K562 (cell line): Measurements from ENCODE around the gene LAMTOR4. TPM values are rescaled to one million over a fixed set of nuclear protein-coding genes. Genes with fewer than 3 reads are reported as not detected.

Source experiments
- DACH1 ChIP-seq: fragments of 450-650 bp; IDR thresholded peaks from 2 replicates; pipeline ENCODE4 v1.6.1; 2018; ENCODE audit not compliant: partially characterized antibody
- RAD51 ChIP-seq: fragments of 450-650 bp; IDR thresholded peaks from 2 replicates; pipeline ENCODE4 v1.7.1; 2016; ENCODE audit warnings: low read depth, mild to moderate bottlenecking, borderline replicate concordance
- TAL1 ChIP-seq: fragments of 450-650 bp; IDR thresholded peaks from 2 replicates; pipeline ENCODE4 v1.6.1; 2016; ENCODE audit warnings: mild to moderate bottlenecking
- TFAM ChIP-seq: fragments of 250-450 bp; sonication (Bioruptor Pico); conservative IDR thresholded peaks from 2 replicates; pipeline ENCODE4 v1.5.0; 2021; ENCODE audit warnings: mild to moderate bottlenecking, moderate library complexity
- TGIF2 ChIP-seq: sonication (generic); formaldehyde crosslinking; IDR thresholded peaks from 2 replicates; pipeline ENCODE4 v1.8.1; 2022; ENCODE audit warnings: mild to moderate bottlenecking, missing genetic modification reagents, moderate library complexity
- U2AF2 ChIP-seq: fragments of 200-400 bp; formaldehyde crosslinking; optimal IDR thresholded peaks from 2 replicates; pipeline ENCODE3; 2017; ENCODE audit warnings: low read depth, mild to moderate bottlenecking, low read length
- ZC3H11A ChIP-seq: IDR thresholded peaks from 2 replicates; pipeline ENCODE4 v1.6.1; 2012; ENCODE audit warnings: low read depth, low read length, improper control_type of control experiment
- ZNF174 ChIP-seq: fragments of 250-450 bp; sonication (Bioruptor Pico); IDR thresholded peaks from 2 replicates; pipeline ENCODE4 v1.4.0; 2020; ENCODE audit warnings: mild to moderate bottlenecking
- ZSCAN29 ChIP-seq: fragments of 450-650 bp; IDR thresholded peaks from 2 replicates; pipeline ENCODE4 v1.6.1; 2017
- polyA plus RNA-seq, 8 experiments: library from polyadenylated mRNA; depleted of rRNA in 4 of 8; stranded (reverse) in 5 of 8; unstranded in 3 of 8; fragments of >200 nt; fragmentation: Nextera tagmentation in 2 of 8; fragmentation: Illumina TruSeq in 1 of 8; extraction: Ambion mirVana in 2 of 8; extraction: Trizol in 1 of 8; gene quantifications; 2 replicates each; pipeline versions ENCODE4 v1.2.1 to v1.2.3, GENCODE V29; 2011 to 2014; ENCODE audit warnings: inconsistent platforms in 1 of 8, missing spikeins in 1 of 8
- total RNA-seq, 7 experiments: library from RNA; depleted of rRNA in 6 of 7; stranded (reverse); fragments of >200 nt in 6 of 7; fragmentation: Illumina TruSeq in 2 of 7; extraction: Trizol in 2 of 7; gene quantifications; 2 replicates each; pipeline versions ENCODE4 v1.2.1 to v1.2.3, GENCODE V29; 2011 to 2021; ENCODE audit warnings: low replicate concordance in 1 of 7
- TF ChIP-seq, protein P1 (sequence below): fragments of 200-600 bp; sonication (generic); IDR thresholded peaks from one replicate; pipeline ENCODE4 v1.6.1; 2012; ENCODE audit warnings: mild to moderate bottlenecking, low read depth, low read length, inconsistent platforms
- TF ChIP-seq, protein P2 (sequence below), 2 experiments: fragments of 200-800 bp in 1 of 2; sonication (Bioruptor generic) in 1 of 2; sonication (generic) in 1 of 2; formaldehyde crosslinking in 1 of 2; IDR thresholded peaks in 1 of 2; conservative IDR thresholded peaks in 1 of 2; 2 replicates each; pipeline versions ENCODE4 v1.5.0 to v1.6.1; 2016 to 2020; ENCODE audit warnings: missing compliant biosample characterization in 1 of 2, missing genetic modification characterization in 1 of 2, missing genetic modification reagents in 1 of 2

Gene LAMTOR4
- total and polyA plus RNA-seq, 9 of the 15 experiments (the other 6 are each of a cell fraction or from before 2014, with no cell fraction given), result 79.6 to 314 (median 195) TPM

- TF ChIP-seq, protein P1, sequence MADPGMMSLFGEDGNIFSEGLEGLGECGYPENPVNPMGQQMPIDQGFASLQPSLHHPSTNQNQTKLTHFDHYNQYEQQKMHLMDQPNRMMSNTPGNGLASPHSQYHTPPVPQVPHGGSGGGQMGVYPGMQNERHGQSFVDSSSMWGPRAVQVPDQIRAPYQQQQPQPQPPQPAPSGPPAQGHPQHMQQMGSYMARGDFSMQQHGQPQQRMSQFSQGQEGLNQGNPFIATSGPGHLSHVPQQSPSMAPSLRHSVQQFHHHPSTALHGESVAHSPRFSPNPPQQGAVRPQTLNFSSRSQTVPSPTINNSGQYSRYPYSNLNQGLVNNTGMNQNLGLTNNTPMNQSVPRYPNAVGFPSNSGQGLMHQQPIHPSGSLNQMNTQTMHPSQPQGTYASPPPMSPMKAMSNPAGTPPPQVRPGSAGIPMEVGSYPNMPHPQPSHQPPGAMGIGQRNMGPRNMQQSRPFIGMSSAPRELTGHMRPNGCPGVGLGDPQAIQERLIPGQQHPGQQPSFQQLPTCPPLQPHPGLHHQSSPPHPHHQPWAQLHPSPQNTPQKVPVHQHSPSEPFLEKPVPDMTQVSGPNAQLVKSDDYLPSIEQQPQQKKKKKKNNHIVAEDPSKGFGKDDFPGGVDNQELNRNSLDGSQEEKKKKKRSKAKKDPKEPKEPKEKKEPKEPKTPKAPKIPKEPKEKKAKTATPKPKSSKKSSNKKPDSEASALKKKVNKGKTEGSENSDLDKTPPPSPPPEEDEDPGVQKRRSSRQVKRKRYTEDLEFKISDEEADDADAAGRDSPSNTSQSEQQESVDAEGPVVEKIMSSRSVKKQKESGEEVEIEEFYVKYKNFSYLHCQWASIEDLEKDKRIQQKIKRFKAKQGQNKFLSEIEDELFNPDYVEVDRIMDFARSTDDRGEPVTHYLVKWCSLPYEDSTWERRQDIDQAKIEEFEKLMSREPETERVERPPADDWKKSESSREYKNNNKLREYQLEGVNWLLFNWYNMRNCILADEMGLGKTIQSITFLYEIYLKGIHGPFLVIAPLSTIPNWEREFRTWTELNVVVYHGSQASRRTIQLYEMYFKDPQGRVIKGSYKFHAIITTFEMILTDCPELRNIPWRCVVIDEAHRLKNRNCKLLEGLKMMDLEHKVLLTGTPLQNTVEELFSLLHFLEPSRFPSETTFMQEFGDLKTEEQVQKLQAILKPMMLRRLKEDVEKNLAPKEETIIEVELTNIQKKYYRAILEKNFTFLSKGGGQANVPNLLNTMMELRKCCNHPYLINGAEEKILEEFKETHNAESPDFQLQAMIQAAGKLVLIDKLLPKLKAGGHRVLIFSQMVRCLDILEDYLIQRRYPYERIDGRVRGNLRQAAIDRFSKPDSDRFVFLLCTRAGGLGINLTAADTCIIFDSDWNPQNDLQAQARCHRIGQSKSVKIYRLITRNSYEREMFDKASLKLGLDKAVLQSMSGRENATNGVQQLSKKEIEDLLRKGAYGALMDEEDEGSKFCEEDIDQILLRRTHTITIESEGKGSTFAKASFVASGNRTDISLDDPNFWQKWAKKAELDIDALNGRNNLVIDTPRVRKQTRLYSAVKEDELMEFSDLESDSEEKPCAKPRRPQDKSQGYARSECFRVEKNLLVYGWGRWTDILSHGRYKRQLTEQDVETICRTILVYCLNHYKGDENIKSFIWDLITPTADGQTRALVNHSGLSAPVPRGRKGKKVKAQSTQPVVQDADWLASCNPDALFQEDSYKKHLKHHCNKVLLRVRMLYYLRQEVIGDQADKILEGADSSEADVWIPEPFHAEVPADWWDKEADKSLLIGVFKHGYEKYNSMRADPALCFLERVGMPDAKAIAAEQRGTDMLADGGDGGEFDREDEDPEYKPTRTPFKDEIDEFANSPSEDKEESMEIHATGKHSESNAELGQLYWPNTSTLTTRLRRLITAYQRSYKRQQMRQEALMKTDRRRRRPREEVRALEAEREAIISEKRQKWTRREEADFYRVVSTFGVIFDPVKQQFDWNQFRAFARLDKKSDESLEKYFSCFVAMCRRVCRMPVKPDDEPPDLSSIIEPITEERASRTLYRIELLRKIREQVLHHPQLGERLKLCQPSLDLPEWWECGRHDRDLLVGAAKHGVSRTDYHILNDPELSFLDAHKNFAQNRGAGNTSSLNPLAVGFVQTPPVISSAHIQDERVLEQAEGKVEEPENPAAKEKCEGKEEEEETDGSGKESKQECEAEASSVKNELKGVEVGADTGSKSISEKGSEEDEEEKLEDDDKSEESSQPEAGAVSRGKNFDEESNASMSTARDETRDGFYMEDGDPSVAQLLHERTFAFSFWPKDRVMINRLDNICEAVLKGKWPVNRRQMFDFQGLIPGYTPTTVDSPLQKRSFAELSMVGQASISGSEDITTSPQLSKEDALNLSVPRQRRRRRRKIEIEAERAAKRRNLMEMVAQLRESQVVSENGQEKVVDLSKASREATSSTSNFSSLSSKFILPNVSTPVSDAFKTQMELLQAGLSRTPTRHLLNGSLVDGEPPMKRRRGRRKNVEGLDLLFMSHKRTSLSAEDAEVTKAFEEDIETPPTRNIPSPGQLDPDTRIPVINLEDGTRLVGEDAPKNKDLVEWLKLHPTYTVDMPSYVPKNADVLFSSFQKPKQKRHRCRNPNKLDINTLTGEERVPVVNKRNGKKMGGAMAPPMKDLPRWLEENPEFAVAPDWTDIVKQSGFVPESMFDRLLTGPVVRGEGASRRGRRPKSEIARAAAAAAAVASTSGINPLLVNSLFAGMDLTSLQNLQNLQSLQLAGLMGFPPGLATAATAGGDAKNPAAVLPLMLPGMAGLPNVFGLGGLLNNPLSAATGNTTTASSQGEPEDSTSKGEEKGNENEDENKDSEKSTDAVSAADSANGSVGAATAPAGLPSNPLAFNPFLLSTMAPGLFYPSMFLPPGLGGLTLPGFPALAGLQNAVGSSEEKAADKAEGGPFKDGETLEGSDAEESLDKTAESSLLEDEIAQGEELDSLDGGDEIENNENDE, result no peak
- TF ChIP-seq DACH1, result no peak
- TF ChIP-seq TGIF2, result no peak
- peak; percentile 38; the same call in 1 of the 2 replicates for TF ChIP-seq ZC3H11A
- 0 out of 2 replicates have a peak, but pooled peaks have one; percentile 16 for TF ChIP-seq TAL1
- TF ChIP-seq, protein P2, sequence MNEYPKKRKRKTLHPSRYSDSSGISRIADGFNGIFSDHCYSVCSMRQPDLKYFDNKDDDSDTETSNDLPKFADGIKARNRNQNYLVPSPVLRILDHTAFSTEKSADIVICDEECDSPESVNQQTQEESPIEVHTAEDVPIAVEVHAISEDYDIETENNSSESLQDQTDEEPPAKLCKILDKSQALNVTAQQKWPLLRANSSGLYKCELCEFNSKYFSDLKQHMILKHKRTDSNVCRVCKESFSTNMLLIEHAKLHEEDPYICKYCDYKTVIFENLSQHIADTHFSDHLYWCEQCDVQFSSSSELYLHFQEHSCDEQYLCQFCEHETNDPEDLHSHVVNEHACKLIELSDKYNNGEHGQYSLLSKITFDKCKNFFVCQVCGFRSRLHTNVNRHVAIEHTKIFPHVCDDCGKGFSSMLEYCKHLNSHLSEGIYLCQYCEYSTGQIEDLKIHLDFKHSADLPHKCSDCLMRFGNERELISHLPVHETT (CRISPR knock-in tag; conservative IDR thresholded peaks at IDR 0.05 in 1 of 2, IDR thresholded peaks at IDR 0.05 in 1 of 2), result no peak
- no peak for TF ChIP-seq ZSCAN29
- TF ChIP-seq RAD51, result peak; percentile 68; the same call in 1 of the 2 replicates
- TF ChIP-seq ZNF174 (CRISPR knock-in tag), result no peak
- no peak for TF ChIP-seq U2AF2
- no peak for TF ChIP-seq TFAM
Measured at GRCh38 chr7:100130608-100131453, 17.9 kb upstream of the LAMTOR4 start (continued).
